Activated effector memory CD4-positive, alpha-beta T cell treated with anti-CD3 and anti-CD28 coated beads, Interleukin-2, amount 50 U/mL, for 16 hours (primary cell): ENCODE data around the gene MINDY4B.

ENCODE experiments used
- DNase-seq: peaks from one replicate; pipeline ENCODE4 v3.0.0-alpha.2; 2020

The MINDY4B gene

GRCh38 chr3:150905339-150905738, at the start of gene MINDY4B:
MINDY4B (minus strand) TSS chr3:150905439; CDS start chr3:150905439, 0 bp downstream.
- DNase-seq, result no peak

DNA sequence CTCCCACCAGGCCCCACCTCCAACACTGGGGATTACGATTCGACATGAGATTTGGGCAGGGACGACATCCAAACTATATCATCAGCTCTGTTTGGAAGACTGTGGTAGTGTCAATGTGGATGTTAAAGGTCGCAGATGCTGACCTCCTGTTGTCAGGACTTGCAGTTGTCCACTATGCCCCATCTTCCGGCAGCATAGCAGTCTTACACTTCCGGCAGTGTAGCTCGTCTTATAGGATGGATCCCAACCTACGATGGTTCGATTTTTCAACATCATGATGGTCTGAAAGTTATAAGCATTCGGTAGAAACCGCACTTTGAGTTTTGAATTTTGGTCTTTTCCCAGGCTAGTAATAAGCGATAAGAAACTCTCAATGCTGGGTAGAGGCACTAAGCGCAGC, 46.7 kb upstream of the MINDY4B start:
- DNase-seq, result no peak

DNA sequence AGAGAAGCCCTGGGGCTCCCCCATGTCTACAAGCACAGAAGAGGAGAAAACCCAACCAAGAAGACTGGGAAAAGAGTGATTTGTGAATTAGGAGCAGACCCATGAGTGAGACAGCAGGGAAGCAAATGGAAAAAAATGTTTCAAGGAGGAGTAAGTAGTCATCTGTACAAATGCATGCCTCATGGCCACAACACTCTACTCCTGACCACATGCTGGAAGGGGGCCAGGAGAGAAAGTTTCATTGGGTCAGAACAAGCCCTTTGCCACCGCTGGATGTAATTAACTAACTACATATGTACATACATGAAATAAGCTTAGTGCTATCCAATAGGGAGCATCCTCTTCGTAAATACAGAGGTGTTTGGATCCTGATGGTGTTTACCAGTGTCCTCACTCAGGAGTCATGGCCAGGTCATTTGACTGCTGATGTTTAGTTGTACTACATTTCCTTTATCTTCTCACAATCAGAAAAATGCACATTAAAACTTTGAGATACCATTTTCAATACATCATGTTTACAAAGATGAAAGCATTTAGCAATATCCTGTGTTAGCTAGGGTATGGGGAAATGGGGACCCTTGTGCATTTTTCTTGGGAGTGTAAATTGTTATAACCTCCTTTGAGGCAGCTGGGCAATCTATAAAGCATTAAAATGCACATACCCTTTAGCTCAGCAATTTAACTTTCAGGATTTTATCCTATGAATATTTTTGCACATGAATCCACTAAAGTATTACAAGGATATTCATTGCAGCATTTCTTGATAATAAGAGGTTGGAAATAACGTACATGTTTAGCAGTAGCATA, 40.2 kb upstream of the MINDY4B start:
- no peak for DNase-seq

GRCh38 chr3:150942221-150942620, 37.0 kb upstream of the MINDY4B start:
- DNase-seq, result no peak

GRCh38 chr3:150936693-150937092, 31.5 kb upstream of the MINDY4B start:
- DNase-seq, result no peak

DNA sequence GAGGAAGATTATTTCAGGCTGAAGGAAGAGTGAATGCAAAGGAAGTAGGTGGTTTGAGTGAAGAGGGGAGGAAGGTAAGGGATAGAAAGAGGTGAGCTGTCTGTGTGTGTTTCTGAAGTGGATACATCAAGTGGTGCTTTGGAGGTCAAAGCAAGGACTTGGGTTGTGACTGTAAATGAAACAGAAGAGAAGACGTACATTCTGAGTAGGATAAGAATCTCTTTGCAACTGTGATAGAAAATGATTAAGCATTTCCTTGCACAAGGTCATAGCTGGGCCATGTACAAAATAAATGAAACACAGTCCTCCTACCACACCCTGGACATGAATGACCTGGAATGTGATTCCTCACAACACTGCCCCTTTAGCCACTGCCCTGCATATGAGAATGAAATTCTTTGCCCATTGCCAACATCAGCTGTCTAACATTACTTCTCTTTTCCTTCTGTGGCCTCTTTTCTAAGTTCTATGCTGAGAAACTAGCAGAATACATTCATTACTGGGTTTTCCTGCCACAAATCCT, 28.3 kb upstream of the MINDY4B start:
- no peak for DNase-seq

- no peak for DNase-seq
These were observed 26.5 kb upstream of the MINDY4B start for GRCh38 chr3:150931745-150932144.

DNA sequence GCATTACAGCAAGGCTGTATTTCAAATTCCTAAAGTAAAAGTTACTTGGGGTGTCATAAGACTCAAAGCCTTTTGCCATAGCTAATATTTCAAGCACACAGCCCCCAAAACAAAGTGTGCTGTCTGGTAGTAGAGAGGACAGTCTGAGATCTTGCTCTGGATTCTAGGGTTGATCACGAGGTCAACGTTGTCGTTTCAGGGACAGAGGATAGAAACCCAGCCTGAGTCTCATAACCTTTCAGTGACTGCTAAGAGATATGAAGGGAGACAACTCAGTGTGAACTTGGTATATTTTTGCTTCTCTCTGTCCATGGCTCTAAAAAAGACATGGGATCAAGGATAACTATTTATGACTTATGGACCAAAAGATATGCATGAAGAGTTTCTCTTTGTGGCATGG, 25.6 kb upstream of the MINDY4B start:
- DNase-seq, result no peak

DNA sequence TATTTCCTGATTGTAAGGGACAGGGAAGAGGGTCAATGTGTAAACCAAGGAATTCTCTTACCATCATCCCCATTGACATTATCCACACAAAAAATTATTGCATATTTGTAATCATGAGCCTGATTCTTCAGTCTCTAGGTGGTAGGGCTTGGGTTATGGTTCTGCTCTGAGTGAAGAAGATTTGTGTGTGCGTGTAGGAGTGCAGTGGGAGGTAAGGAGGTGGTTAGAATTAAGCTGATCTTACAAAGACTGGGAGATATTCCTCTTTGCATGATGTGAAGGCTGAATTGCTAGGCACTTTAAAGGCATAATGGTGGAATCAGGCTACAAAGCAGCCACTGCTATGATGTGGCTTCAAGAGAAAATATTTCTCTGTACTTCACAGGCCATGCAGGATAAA, 23.0 kb upstream of the MINDY4B start:
- DNase-seq, result no peak

GRCh38 chr3:150926328-150926727, 21.1 kb upstream of the MINDY4B start:
- DNase-seq, result no peak

GRCh38 chr3:150925751-150926201, 20.5 kb upstream of the MINDY4B start:
- DNase-seq, result peak; percentile 76

- no peak for DNase-seq
These were observed 17.4 kb upstream of the MINDY4B start for GRCh38 chr3:150922611-150923010.

GRCh38 chr3:150921209-150921608, 16.0 kb upstream of the MINDY4B start:
- no peak for DNase-seq

DNA sequence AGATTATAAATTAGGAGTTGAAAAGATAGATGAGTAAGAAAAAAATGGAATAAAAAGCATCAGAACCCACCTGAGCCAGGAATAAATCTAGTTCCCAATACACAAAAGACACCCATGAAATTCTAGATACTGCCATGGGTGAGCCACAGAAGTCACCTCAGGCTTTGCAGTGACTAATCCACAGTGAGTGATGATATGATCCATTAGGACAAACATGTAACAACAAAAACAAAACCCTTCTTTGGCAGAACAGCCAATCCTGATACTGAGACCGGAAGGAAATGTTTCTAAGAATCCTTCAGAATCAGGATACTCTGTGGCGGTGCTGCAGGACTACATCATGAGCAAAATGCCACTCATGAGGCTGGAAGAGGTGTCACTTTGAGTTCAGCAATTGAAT, 15.0 kb upstream of the MINDY4B start:
- no peak for DNase-seq

DNA sequence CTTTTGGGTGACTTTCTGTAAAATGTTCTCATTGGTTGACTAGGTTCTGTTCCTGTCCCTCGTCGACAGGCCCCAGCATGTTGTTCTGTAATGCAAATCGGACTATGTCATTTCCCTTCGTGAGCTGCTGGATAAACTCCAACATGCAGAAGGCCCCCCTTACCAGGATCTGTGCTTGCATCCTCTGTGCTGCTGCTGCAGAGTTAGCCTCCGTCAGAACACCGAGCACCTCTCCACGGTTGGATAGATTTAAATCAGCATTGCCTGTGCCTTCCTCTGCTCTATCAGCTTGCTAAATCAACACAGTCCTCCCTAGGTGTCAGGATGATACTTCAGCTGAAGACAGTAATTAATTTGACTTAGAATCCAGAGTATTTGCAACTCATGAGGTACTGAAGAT, 12.7 kb upstream of the MINDY4B start:
- no peak for DNase-seq

DNA sequence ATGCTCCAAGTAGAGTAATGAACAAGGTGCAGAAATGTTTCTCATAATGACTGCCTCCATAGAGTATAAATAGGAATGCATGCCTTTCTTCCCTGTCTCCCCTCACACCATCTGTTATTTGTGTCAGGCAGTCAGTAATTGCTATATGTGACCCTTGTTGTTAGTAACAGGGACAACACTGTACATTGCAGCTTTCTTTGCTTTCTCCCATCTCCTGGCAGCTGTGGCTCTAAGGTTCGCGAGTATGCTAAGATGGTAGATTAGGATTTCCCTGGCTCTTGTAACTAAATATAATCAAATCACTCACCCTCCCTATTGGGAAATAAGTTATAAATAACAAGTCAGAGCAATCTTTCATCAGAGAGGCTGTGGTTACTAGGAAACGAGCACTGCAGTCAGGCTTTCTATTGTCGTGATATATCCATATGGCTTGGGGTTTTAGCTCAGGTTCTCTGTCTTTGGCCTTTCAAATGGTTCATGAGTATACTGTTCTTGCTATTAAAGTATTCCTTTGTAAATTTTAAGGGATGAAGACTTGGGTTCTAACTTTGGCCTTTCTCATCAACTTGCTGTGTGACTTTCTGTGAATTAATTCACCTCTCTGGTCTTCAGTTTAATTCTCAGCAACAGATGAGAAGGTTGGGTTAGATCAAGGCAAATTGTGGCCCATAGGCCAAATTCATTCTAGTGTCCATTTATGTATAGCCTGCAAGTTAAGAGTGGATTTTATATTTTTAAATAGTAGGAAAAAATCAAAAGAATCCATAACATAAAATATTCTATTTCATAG, 8.1 kb upstream of the MINDY4B start:
- no peak for DNase-seq

DNA sequence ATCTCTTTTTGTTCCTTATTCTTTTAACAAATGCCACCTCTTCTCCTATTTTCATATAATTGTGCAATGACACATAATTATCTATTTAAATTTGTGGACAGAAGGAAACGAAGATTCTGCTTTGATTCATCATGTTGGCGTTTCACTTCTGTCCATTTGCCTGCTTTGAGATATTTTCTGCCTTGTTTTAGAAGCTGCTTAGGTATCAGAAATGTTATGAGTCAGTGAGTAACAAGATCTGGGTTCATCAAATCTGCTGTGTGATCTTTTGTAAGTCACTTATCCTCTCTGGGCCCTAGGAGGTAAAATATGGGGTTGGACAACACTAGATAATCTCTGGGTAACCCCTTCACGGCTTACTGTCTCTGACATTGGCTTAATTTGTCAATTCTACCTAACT, 7.3 kb upstream of the MINDY4B start:
- DNase-seq, result no peak

GRCh38 chr3:150911771-150912170, 6.5 kb upstream of the MINDY4B start:
- no peak for DNase-seq

DNA sequence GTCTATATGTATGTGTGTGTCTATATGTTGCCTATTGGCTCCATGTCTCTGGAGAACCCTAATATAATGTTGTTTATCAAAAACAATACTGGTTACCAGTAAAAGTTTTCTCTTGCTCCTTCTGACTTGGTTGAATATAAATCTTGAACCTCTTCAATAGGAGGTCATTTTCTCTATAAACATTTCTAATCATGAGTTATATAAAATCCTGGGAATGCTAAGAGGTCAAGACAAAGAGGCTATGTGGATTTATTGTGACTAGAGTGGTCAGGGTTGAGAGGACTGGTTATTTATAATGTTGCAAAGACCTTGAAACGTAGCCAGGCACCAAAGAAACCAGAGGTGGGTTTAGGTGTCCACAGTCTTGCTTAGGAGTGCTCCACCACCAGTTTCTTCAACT, 1.2 kb upstream of the MINDY4B start:
- no peak for DNase-seq

- no peak for DNase-seq
These were observed 507 bp upstream of the MINDY4B start for GRCh38 chr3:150905746-150906145.

DNA sequence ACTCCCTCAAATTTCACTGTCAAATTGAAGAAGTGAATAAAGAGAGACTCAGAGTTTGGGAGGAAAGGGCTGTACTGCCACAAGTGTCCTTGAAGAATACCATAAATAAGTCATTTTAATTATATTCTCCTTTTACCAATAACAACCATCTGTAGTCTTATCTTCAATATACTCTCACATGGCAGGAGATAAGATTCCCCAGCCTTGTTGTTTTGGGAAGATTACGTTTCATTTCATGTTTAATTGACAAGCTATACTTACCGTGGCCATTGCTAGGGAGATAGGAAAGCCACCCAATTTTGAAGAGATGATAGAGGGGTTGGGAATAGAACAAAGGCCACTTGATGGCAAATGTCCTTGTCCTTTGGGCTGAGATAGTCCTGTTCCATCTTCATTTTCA, 2.3 kb downstream of the MINDY4B start:
- no peak for DNase-seq

DNA sequence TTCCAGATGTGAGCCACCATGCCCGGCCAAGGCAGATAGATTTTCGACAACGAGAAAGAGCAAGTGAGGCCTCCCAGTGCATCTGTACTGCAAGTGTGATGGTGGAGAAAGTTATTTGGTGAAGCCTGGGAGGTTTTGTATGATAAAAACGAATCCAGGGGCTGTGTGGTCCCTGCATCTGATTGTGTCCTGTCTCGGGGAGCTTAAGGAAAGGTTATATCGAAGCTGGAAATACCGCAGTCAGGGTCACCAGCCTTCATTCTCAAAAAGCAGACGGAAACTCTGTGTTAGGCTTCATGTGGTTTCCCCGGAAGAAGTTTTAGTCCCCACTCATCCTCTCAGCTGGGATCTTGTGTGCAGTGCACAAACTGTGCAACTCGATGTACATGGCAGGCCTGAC, 3.4 kb downstream of the MINDY4B start:
- DNase-seq, result no peak

- DNase-seq, result no peak
These were observed 6.1 kb downstream of the MINDY4B start for GRCh38 chr3:150899141-150899540.
